DND-41 (cell line): ENCODE data around the gene ARPC4.

Experiments
- ATAC-seq: fragments of 200-7000 bp; cut with Tn5 transposase; 3 replicates; pipeline ENCODE4 v1.9.1; 2021; ENCODE audit warnings: low read depth; ENCODE audit not compliant: insufficient read depth
- DNase-seq: peaks from one replicate; pipeline ENCODE4 v3.0.0-alpha.2; 2020
- H2AFZ ChIP-seq: 2 replicates; pipeline ENCODE4 v1.6.0; 2012; ENCODE audit warnings: low read depth, low read length
- H3K27ac ChIP-seq: 2 replicates; pipeline ENCODE4 v1.5.1; 2012; ENCODE audit warnings: low read length, inconsistent platforms
- H3K27me3 ChIP-seq: fragments of 200-600 bp; sonication (generic); 2 replicates; pipeline ENCODE4 v1.6.0; 2012; ENCODE audit warnings: low read length, mild to moderate bottlenecking, inconsistent platforms; ENCODE audit not compliant: insufficient read depth, poor library complexity
- H3K36me3 ChIP-seq: 2 replicates; pipeline ENCODE4 v1.5.1; 2012; ENCODE audit warnings: low read length, inconsistent platforms; ENCODE audit not compliant: insufficient read depth
- H3K4me1 ChIP-seq: 2 replicates; pipeline ENCODE4 v1.5.1; 2012; ENCODE audit warnings: mild to moderate bottlenecking, low read length; ENCODE audit not compliant: insufficient read depth
- H3K4me2 ChIP-seq: 2 replicates; pipeline ENCODE4 v1.6.0; 2012; ENCODE audit warnings: mild to moderate bottlenecking, moderate library complexity, low read length, inconsistent platforms; ENCODE audit not compliant: insufficient read depth
- H3K4me3 ChIP-seq, 2 experiments: fragments of 200-600 bp in 1 of 2; shearing (Covaris generic) in 1 of 2; 2 replicates each; pipeline ENCODE4 v1.5.1; 2012 to 2016; ENCODE audit warnings: inconsistent platforms in 2 of 2, low read length in 2 of 2, mild to moderate bottlenecking in 2 of 2, low read depth in 1 of 2, moderate library complexity in 1 of 2
- H3K79me2 ChIP-seq: 2 replicates; pipeline ENCODE4 v1.6.0; 2012; ENCODE audit warnings: low read length, inconsistent platforms; ENCODE audit not compliant: insufficient read depth
- H3K9ac ChIP-seq: 2 replicates; pipeline ENCODE4 v1.6.0; 2012; ENCODE audit warnings: low read depth, mild to moderate bottlenecking, inconsistent platforms, low read length, moderate library complexity
- H3K9me3 ChIP-seq: 2 replicates; pipeline ENCODE4 v1.5.1; 2012; ENCODE audit warnings: low read length, moderate library complexity, mild to moderate bottlenecking, inconsistent platforms; ENCODE audit not compliant: insufficient read depth, severe bottlenecking
- H4K20me1 ChIP-seq: 2 replicates; pipeline ENCODE4 v1.6.0; 2012; ENCODE audit warnings: low read length; ENCODE audit not compliant: insufficient read depth
- CTCF ChIP-seq: IDR thresholded peaks from 2 replicates; pipeline ENCODE4 v1.5.1; 2012; ENCODE audit warnings: borderline replicate concordance, low read length, moderate library complexity, mild to moderate bottlenecking; ENCODE audit not compliant: poor library complexity, severe bottlenecking; ENCODE audit errors: extremely low read depth
- EZH2 ChIP-seq: IDR thresholded peaks from 3 replicates; pipeline ENCODE4 v1.6.1; 2012; ENCODE audit warnings: borderline replicate concordance, low read depth, mild to moderate bottlenecking, moderate library complexity, low read length, inconsistent platforms; ENCODE audit not compliant: severe bottlenecking

Gene ARPC4

GRCh38 chr3:9825451-9826040 lies 32.7 kb downstream of the ARPC4 start:
- no peaks in the 10 kb centered on the region for H3K4me1 ChIP-seq
- no peak overlapping the region for H3K9ac ChIP-seq
- 0 out of 2 replicates have a peak, but pooled peaks cover 4% of the 10 kb centered on the region for H4K20me1 ChIP-seq
- H3K36me3 ChIP-seq: peaks cover 40% of the 10 kb centered on the region
- DNase-seq: no peak
- no peaks in the 10 kb centered on the region for H3K79me2 ChIP-seq
- TF ChIP-seq EZH2 (no peak), CTCF (no peak)
- H3K4me2 ChIP-seq: no peak overlapping the region
- H3K4me3 ChIP-seq: no peak overlapping the region
- no peaks in the 10 kb centered on the region for H3K9me3 ChIP-seq
- H2AFZ ChIP-seq: no peak overlapping the region
- ATAC-seq: no peak
- H3K27me3 ChIP-seq: no peaks in the 10 kb centered on the region
- no peak overlapping the region for H3K27ac ChIP-seq

- no peaks in the 10 kb centered on the region for H3K79me2 ChIP-seq
- H3K4me1 ChIP-seq: no peaks in the 10 kb centered on the region
- no peak overlapping the region for H3K4me2 ChIP-seq
- ATAC-seq (peak; percentile 79), DNase-seq (peak; percentile 50)
- H3K27me3 ChIP-seq: no peaks in the 10 kb centered on the region
- H2AFZ ChIP-seq: no peak overlapping the region
- peaks cover 40% of the 10 kb centered on the region for H3K36me3 ChIP-seq
- no peak overlapping the region for H3K9ac ChIP-seq
- H4K20me1 ChIP-seq: 0 out of 2 replicates have a peak, but pooled peaks cover 4% of the 10 kb centered on the region
- TF ChIP-seq CTCF: peak; percentile 51
- no peak for TF ChIP-seq EZH2
- H3K27ac ChIP-seq: peak overlapping the region; percentile 16; the same call in 1 of the 2 replicates
- H3K9me3 ChIP-seq: no peaks in the 10 kb centered on the region
- H3K4me3 ChIP-seq: no peak overlapping the region
These were observed 34.1 kb downstream of the ARPC4 start for GRCh38 chr3:9826815-9827573.

GRCh38 chr3:9828801-9829755 lies 36.2 kb downstream of the ARPC4 start:
- Histone ChIP-seq H3K9ac (no peak overlapping the region), H3K27ac (no peak overlapping the region), H3K4me2 (no peak overlapping the region), H2AFZ (no peak overlapping the region), H3K36me3 (peaks cover 59% of the 10 kb centered on the region), H4K20me1 (0 out of 2 replicates have a peak, but pooled peaks cover 6% of the 10 kb centered on the region), H3K79me2 (no peaks in the 10 kb centered on the region), H3K4me1 (no peaks in the 10 kb centered on the region), H3K4me3 (no peak overlapping the region), H3K27me3 (no peaks in the 10 kb centered on the region), H3K9me3 (no peaks in the 10 kb centered on the region)
- TF ChIP-seq CTCF (no peak), EZH2 (no peak)
- DNase-seq (no peak), ATAC-seq (no peak)
